BLaER1 (cell line): ENCODE data around the gene NXN.
"Not testable (repeated sequence)": the region's sequence is repeated elsewhere in the genome, so short reads cannot be mapped to it uniquely, and the experiment has no call there.

Experiments used
- H3K27ac ChIP-seq: shearing (Covaris generic); formaldehyde crosslinking; 2 replicates; pipeline ENCODE4 v1.8.1; 2022
- H3K27me3 ChIP-seq: shearing (Covaris generic); formaldehyde crosslinking; 2 replicates; pipeline ENCODE4 v1.8.1; 2022
- H3K36me3 ChIP-seq: shearing (Covaris generic); formaldehyde crosslinking; 2 replicates; pipeline ENCODE4 v1.8.1; 2022
- H3K4me1 ChIP-seq: shearing (Covaris generic); formaldehyde crosslinking; 2 replicates; pipeline ENCODE4 v1.8.1; 2022
- H3K4me2 ChIP-seq: shearing (Covaris generic); formaldehyde crosslinking; 2 replicates; pipeline ENCODE4 v1.8.1; 2022
- H3K4me3 ChIP-seq: shearing (Covaris generic); formaldehyde crosslinking; 2 replicates; pipeline ENCODE4 v1.8.1; 2022
- H3K9ac ChIP-seq: shearing (Covaris generic); formaldehyde crosslinking; 2 replicates; pipeline ENCODE4 v1.8.1; 2022
- H3K9me3 ChIP-seq: shearing (Covaris generic); formaldehyde crosslinking; 2 replicates; pipeline ENCODE4 v1.8.1; 2022
- H4K20me1 ChIP-seq: shearing (Covaris generic); formaldehyde crosslinking; 2 replicates; pipeline ENCODE4 v1.8.1; 2022
- Cebpa-rat ChIP-seq: shearing (Covaris generic); IDR thresholded peaks from 2 replicates; pipeline ENCODE4 v1.8.1; 2022

NXN gene

DNA sequence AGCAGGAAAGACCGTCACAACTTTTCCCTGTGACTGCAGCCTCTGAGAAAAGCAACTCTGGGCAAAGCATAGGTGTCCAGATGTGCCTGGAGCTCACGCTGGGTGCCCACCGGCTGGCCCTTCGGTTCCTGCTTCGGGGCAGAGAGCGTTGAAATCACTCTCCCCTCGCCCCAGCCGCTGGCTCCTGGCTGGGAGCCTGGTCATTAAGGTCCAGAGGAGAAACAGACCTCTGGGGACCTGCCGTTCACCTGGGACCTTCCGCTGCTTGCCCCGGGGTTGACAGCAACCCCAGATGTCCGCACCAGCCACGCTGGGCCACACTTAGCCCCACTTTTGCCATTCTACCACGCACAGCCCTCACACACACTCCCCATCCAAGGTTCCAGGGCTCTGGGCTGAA, 184.3 kb downstream of the NXN start:
- peak overlapping the region; percentile 64 for H3K27ac ChIP-seq
- peak overlapping the region; percentile 98 for H3K4me2 ChIP-seq
- H4K20me1 ChIP-seq, result peaks cover 19% of the 10 kb centered on the region; the same call in 1 of the 2 replicates
- peaks cover 73% of the 10 kb centered on the region for H3K4me1 ChIP-seq
- 0 out of 2 replicates have a peak overlapping the region, but pooled peaks have one; percentile 14 for H3K4me3 ChIP-seq
- H3K27me3 ChIP-seq, result no peaks in the 10 kb centered on the region
- H3K36me3 ChIP-seq, result peaks cover 55% of the 10 kb centered on the region
- no peaks in the 10 kb centered on the region for H3K9me3 ChIP-seq
- TF ChIP-seq Cebpa-rat, result no peak
- peak overlapping the region; percentile 20 for H3K9ac ChIP-seq

GRCh38 chr17:794876-795275, 184.7 kb downstream of the NXN start:
- no peak for TF ChIP-seq Cebpa-rat
- Histone ChIP-seq H3K4me2 (peak overlapping the region; percentile 98), H4K20me1 (peaks cover 23% of the 10 kb centered on the region; the same call in 1 of the 2 replicates), H3K27me3 (no peaks in the 10 kb centered on the region), H3K9me3 (no peaks in the 10 kb centered on the region), H3K36me3 (peaks cover 55% of the 10 kb centered on the region), H3K9ac (peak overlapping the region; percentile 20), H3K4me3 (0 out of 2 replicates have a peak overlapping the region, but pooled peaks have one; percentile 14), H3K27ac (peak overlapping the region; percentile 64), H3K4me1 (peaks cover 69% of the 10 kb centered on the region)

DNA sequence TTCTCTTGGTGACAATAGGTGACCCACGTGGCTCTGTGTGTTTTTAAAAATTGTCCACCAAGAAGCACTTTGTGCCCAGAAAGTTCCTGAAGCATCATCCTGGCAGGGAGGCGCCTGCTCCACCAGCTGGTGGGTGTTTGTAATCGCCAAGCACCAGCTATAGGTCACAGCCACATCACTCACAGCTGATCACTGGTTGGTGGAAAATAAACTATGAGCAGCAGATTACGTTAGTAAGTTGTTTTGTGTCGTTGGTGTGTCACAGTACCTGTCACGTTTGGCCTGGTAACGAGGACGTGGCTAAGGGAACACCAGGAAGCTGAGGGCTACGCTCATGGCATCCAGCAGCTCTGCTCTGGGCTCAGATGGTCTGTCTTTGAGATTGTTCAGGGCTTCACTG, 187.3 kb downstream of the NXN start:
- Histone ChIP-seq H3K4me3 (no peak overlapping the region), H3K27me3 (no peaks in the 10 kb centered on the region), H3K27ac (no peak overlapping the region), H3K9ac (no peak overlapping the region), H3K36me3 (peaks cover 71% of the 10 kb centered on the region), H3K4me1 (peaks cover 43% of the 10 kb centered on the region), H3K9me3 (no peaks in the 10 kb centered on the region), H4K20me1 (peaks cover 41% of the 10 kb centered on the region), H3K4me2 (no peak overlapping the region)
- no peak for TF ChIP-seq Cebpa-rat

GRCh38 chr17:791829-792228, 187.7 kb downstream of the NXN start:
- H4K20me1 ChIP-seq, result peaks cover 45% of the 10 kb centered on the region
- H3K27ac ChIP-seq, result no peak overlapping the region
- no peak overlapping the region for H3K9ac ChIP-seq
- H3K4me2 ChIP-seq, result no peak overlapping the region
- H3K9me3 ChIP-seq, result no peaks in the 10 kb centered on the region
- no peaks in the 10 kb centered on the region for H3K27me3 ChIP-seq
- peaks cover 71% of the 10 kb centered on the region for H3K36me3 ChIP-seq
- peaks cover 39% of the 10 kb centered on the region for H3K4me1 ChIP-seq
- H3K4me3 ChIP-seq, result no peak overlapping the region
- no peak for TF ChIP-seq Cebpa-rat

- not testable (repeated sequence) for H3K9me3 ChIP-seq, H3K4me3 ChIP-seq, H3K27me3 ChIP-seq, H3K27ac ChIP-seq, H3K4me2 ChIP-seq, H3K9ac ChIP-seq
- peaks cover 29% of the 10 kb centered on the region for H3K4me1 ChIP-seq
- peaks cover 71% of the 10 kb centered on the region for H3K36me3 ChIP-seq
- peaks cover 55% of the 10 kb centered on the region for H4K20me1 ChIP-seq
Measured at GRCh38 chr17:790874-791247, 188.7 kb downstream of the NXN start.

DNA sequence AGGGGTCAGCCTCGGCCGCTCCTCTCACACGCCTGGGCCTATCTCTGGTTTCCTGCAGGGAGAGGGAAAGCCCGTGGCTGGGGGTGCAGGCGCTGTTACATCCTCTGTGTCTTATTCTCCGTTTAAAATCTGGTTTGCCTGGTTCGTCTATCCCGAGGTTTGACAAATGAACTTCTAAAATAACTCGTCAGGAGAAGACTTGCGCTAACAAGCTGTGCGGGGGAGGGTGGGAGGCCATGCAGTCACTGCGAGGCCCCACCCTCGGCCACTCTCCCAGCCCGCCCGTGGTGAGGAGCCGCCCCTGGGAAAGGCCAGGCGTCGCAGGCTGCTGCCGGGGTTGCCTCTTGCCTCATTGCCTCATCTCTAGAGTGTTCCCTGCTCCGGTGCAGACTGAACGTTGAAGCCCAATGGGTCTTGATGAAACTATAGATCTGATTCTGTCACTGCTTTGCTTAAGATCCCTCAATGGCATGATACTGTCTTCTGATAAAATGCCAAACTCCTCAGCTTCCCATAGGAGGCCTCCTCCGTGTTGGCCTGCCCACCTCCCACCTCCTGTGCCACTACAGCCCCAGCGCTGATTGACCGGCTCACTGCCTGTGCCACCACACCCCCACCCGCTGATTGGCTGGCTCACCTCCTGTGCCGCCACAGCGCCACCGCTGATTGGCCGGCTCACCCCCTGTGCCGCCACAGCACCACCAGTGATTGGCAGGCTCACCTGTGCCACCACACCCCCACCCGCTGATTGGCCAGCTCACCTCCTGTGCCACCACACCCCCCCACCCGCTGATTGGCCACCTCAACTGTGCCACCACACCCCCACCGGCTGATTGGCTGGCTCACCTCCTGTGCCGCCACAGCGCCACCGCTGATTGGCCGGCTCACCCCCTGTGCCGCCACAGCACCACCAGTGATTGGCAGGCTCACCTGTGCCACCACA, 189.4 kb downstream of the NXN start:
- H4K20me1 ChIP-seq, result peaks cover 61% of the 10 kb centered on the region
- not testable (repeated sequence) for H3K4me2 ChIP-seq, H3K9ac ChIP-seq, H3K27me3 ChIP-seq, H3K9me3 ChIP-seq, H3K4me3 ChIP-seq, H3K27ac ChIP-seq
- H3K4me1 ChIP-seq, result peaks cover 23% of the 10 kb centered on the region
- peaks cover 72% of the 10 kb centered on the region for H3K36me3 ChIP-seq

- H3K4me2 ChIP-seq, result no peak overlapping the region
- no peak overlapping the region for H3K4me3 ChIP-seq
- no peak overlapping the region for H3K9ac ChIP-seq
- H3K36me3 ChIP-seq, result peaks cover 78% of the 10 kb centered on the region
- no peaks in the 10 kb centered on the region for H3K27me3 ChIP-seq
- H4K20me1 ChIP-seq, result peaks cover 67% of the 10 kb centered on the region
- H3K4me1 ChIP-seq, result peaks cover 22% of the 10 kb centered on the region
- TF ChIP-seq Cebpa-rat, result no peak
- no peaks in the 10 kb centered on the region for H3K9me3 ChIP-seq
- H3K27ac ChIP-seq, result no peak overlapping the region
Measured at GRCh38 chr17:789160-789840, 190.3 kb downstream of the NXN start.

GRCh38 chr17:788551-788950, 191.0 kb downstream of the NXN start:
- Histone ChIP-seq H3K9me3 (no peaks in the 10 kb centered on the region), H3K36me3 (peaks cover 82% of the 10 kb centered on the region), H3K4me2 (no peak overlapping the region), H3K4me3 (no peak overlapping the region), H3K9ac (no peak overlapping the region), H4K20me1 (peaks cover 70% of the 10 kb centered on the region), H3K4me1 (peaks cover 22% of the 10 kb centered on the region), H3K27ac (no peak overlapping the region), H3K27me3 (no peaks in the 10 kb centered on the region)
- no peak for TF ChIP-seq Cebpa-rat

DNA sequence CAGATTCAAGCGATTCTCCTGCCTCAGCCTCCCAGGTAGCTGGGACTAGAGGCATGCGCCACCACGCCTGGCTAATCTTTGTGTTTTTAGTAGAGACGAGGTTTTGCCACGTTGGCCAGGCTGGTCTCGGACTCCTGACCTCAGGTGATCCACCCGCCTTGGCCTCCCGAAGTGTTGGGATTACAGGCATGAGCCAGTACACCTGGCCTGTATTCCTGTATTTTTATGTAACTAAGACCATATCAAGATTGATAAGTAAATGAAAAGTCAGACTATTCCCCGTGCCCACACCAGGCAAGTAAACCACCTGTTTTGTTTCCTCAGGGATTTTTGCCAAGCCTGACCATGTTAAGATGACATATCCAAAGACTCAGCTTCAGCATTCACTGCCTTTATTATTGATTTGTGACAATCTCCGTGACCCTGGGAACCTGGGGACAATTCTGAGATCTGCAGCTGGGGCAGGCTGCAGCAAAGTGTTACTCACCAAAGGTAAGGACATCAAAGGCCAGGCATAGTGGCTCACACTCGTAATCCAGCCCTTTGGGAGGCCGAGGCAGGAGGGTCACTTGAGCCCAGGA, 191.8 kb downstream of the NXN start:
- Histone ChIP-seq H3K27ac (no peak overlapping the region), H3K27me3 (no peaks in the 10 kb centered on the region), H3K4me3 (no peak overlapping the region), H3K9me3 (no peaks in the 10 kb centered on the region), H3K36me3 (peaks cover 81% of the 10 kb centered on the region), H3K4me2 (no peak overlapping the region), H4K20me1 (peaks cover 76% of the 10 kb centered on the region), H3K9ac (no peak overlapping the region), H3K4me1 (peaks cover 24% of the 10 kb centered on the region)
- TF ChIP-seq Cebpa-rat, result no peak

DNA sequence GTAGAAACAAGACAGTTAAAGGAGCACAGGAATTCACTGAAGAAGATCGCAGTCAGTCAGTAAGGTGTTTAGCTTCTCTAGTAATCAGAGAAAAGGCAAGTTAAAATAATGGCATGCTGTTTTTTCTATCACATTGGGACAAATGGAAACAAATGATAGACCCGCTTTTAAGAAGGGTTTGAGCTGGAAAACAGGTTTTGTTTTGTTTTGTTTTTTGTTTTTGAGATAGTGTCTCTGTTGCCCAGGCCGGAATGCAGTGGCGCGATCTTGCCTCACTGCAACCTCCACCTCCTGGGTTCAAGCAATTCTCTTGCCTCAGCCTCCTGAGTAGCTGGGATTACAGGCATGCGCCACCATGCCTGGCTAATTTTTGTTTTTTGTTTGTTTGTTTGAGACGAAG, 193.7 kb downstream of the NXN start:
- H3K4me2 ChIP-seq, H3K27ac ChIP-seq, H3K9ac ChIP-seq, H3K27me3 ChIP-seq, H3K9me3 ChIP-seq, H3K4me3 ChIP-seq: not testable (repeated sequence)
- peaks cover 74% of the 10 kb centered on the region for H4K20me1 ChIP-seq
- H3K36me3 ChIP-seq, result peaks cover 63% of the 10 kb centered on the region
- peaks cover 31% of the 10 kb centered on the region for H3K4me1 ChIP-seq
